ENCODE measurements around the gene RUNX3.

RUNX3 gene

DNA sequence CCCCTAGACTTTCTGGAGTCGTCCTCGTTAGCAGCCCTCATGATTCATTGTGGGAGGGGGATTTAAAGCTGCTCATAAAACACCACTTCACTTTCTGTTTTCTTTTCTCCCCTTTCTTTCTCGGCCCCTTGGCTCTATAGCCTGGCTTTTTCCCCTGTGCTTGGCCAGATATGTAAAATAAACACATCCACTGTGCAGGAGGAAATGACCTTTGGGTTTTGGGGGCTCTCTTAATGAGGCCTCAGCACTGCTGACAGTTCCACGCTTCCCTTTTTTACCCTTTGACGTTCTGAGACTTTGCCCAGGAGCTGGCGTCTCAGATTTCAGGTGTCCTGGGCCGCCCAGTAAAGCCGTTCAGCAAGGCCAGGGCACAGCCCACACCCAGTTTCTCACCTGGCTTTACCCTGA, 65.7 kb downstream of the RUNX3 start:
- Histone ChIP-seq H3F3A (ENCODE audit: low read depth) (no peaks in the 10 kb centered on the region), H3K9me3 (ENCODE audit: insufficient read depth, low read depth, low read length) (no peaks in the 10 kb centered on the region), H3K4me1 (ENCODE audit: insufficient read depth, low read length, poor library complexity, severe bottlenecking) (no peaks in the 10 kb centered on the region), H3K4me2 (ENCODE audit: low read depth, low read length, poor library complexity, severe bottlenecking) (no peak overlapping the region), H3K4me3 (ENCODE audit: low read length, poor library complexity, severe bottlenecking) (no peak overlapping the region), H4K20me1 (ENCODE audit: insufficient read depth, low read length, poor library complexity, severe bottlenecking) (no peaks in the 10 kb centered on the region), H3K9me2 (replicated peaks; ENCODE audit: low read depth, low read length) (no peaks in the 10 kb centered on the region), H3K27me3 (ENCODE audit: insufficient read depth, low read length, poor library complexity, severe bottlenecking) (no peaks in the 10 kb centered on the region), H3K9ac (ENCODE audit: low read depth, low read length, poor library complexity, severe bottlenecking) (no peak overlapping the region), H3K36me3 (ENCODE audit: insufficient read depth, low read length) (no peaks in the 10 kb centered on the region), H2AFZ (ENCODE audit: low read length) (no peak overlapping the region), H3K79me2 (ENCODE audit: insufficient read depth, low read length) (no peaks in the 10 kb centered on the region)
- TF ChIP-seq, protein P1, sequence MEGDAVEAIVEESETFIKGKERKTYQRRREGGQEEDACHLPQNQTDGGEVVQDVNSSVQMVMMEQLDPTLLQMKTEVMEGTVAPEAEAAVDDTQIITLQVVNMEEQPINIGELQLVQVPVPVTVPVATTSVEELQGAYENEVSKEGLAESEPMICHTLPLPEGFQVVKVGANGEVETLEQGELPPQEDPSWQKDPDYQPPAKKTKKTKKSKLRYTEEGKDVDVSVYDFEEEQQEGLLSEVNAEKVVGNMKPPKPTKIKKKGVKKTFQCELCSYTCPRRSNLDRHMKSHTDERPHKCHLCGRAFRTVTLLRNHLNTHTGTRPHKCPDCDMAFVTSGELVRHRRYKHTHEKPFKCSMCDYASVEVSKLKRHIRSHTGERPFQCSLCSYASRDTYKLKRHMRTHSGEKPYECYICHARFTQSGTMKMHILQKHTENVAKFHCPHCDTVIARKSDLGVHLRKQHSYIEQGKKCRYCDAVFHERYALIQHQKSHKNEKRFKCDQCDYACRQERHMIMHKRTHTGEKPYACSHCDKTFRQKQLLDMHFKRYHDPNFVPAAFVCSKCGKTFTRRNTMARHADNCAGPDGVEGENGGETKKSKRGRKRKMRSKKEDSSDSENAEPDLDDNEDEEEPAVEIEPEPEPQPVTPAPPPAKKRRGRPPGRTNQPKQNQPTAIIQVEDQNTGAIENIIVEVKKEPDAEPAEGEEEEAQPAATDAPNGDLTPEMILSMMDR (conservative IDR thresholded peaks at IDR 0.05; ENCODE audit: low read length), result no peak
- no peak for TF ChIP-seq EZH2phosphoT487 (IDR thresholded peaks at IDR 0.05; ENCODE audit: borderline replicate concordance)

DNA sequence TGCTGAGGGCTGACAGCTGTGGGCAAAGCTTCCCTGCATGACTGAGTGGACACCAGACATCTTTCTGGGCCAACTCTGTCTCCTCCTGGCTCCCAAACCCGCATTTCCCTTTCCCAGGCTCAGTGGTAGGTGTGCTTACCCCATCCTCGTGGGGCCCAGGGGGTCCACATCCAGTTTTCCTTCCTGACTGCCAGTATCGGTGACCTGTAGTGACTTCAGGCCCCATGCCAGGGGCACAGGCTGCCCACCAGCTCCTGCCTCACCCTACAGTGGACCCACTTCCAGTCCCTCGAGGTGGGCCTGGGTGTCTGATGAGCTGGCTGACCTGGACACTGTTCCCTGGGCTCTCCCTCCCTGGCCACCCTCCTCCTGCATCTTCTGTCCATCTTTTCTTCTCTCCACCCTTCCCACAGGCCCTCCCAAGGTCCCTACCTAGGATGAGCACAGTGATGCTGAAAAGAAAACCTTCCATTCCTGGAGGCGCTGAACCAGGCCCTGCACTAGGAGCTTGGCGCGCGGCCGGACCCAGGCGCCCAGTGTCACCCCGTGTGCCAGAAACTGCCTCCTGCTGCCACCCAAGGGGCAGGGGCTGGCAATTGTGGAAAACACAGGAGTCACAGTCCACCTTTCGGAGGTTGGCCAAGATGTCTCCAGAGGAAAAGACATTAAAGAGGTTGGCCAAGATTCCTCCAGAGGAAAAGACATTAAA, 67.1 kb downstream of the RUNX3 start:
- H3K4me2 ChIP-seq (ENCODE audit: low read depth, low read length, poor library complexity, severe bottlenecking), result no peak overlapping the region
- no peaks in the 10 kb centered on the region for H3K27me3 ChIP-seq (ENCODE audit: insufficient read depth, low read length, poor library complexity, severe bottlenecking)
- no peak overlapping the region for H3K4me3 ChIP-seq (ENCODE audit: low read length, poor library complexity, severe bottlenecking)
- TF ChIP-seq EZH2phosphoT487 (IDR thresholded peaks at IDR 0.05; ENCODE audit: borderline replicate concordance), result no peak
- TF ChIP-seq, protein P1 (conservative IDR thresholded peaks at IDR 0.05; ENCODE audit: low read length), result no peak
- no peaks in the 10 kb centered on the region for H3K4me1 ChIP-seq (ENCODE audit: insufficient read depth, low read length, poor library complexity, severe bottlenecking)
- no peaks in the 10 kb centered on the region for H3K9me2 ChIP-seq (replicated peaks; ENCODE audit: low read depth, low read length)
- H3K9me3 ChIP-seq (ENCODE audit: insufficient read depth, low read depth, low read length), result no peaks in the 10 kb centered on the region
- H3F3A ChIP-seq (ENCODE audit: low read depth), result no peaks in the 10 kb centered on the region
- H3K79me2 ChIP-seq (ENCODE audit: insufficient read depth, low read length), result no peaks in the 10 kb centered on the region
- no peaks in the 10 kb centered on the region for H3K36me3 ChIP-seq (ENCODE audit: insufficient read depth, low read length)
- no peaks in the 10 kb centered on the region for H4K20me1 ChIP-seq (ENCODE audit: insufficient read depth, low read length, poor library complexity, severe bottlenecking)
- no peak overlapping the region for H3K9ac ChIP-seq (ENCODE audit: low read depth, low read length, poor library complexity, severe bottlenecking)
- no peak overlapping the region for H2AFZ ChIP-seq (ENCODE audit: low read length)

DNA sequence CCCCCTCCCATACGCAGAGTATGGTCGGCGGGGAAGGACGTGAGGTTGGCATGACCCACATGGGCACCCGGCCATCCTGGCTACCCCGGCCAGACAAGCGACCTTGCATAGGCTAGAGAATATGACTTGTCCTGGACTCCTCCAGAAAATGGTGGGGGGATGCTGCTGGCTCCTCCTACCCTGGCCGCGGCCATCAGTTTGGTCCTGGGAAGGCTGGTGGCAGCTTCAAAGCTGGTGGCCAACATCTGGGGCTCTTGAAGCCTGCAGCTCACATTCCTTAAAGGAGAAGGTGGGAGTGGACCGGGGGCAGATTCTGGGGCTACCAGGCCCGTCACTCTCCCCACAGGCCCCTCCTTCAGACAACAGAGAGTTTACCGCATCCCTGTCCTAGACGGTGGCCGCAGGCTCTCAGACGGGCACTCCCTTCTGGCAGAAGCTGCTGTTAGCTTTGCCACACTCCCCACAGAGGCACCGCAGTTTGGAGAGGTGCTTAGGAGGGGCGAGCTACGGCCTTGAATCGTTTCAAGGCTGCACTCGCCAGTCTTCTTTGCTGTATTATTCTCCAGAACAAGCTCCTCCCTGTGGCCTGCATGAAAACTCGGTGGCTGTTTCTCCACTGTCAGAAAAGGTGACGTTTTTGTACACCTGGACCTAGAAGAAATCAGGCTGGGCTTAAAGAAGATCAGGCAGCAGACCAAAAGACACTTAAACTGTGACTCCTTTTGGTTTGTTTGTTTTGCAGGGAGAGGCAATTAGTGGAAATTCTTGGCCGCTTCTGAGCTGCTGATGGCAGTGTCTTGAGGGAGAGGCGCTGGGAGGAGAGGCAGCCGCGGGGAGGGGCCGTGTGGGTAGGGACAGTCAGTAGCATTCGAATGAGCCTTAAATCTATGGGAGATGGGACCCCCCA, 68.0 kb downstream of the RUNX3 start:
- Histone ChIP-seq H3K9me2 (replicated peaks; ENCODE audit: low read depth, low read length) (no peaks in the 10 kb centered on the region), H4K20me1 (ENCODE audit: insufficient read depth, low read length, poor library complexity, severe bottlenecking) (no peaks in the 10 kb centered on the region), H3K36me3 (ENCODE audit: insufficient read depth, low read length) (no peaks in the 10 kb centered on the region), H3K79me2 (ENCODE audit: insufficient read depth, low read length) (no peaks in the 10 kb centered on the region), H2AFZ (ENCODE audit: low read length) (no peak overlapping the region), H3F3A (ENCODE audit: low read depth) (no peaks in the 10 kb centered on the region), H3K4me3 (ENCODE audit: low read length, poor library complexity, severe bottlenecking) (no peak overlapping the region), H3K9me3 (ENCODE audit: insufficient read depth, low read depth, low read length) (no peaks in the 10 kb centered on the region), H3K9ac (ENCODE audit: low read depth, low read length, poor library complexity, severe bottlenecking) (no peak overlapping the region), H3K27me3 (ENCODE audit: insufficient read depth, low read length, poor library complexity, severe bottlenecking) (no peaks in the 10 kb centered on the region), H3K4me2 (ENCODE audit: low read depth, low read length, poor library complexity, severe bottlenecking) (no peak overlapping the region), H3K4me1 (ENCODE audit: insufficient read depth, low read length, poor library complexity, severe bottlenecking) (no peaks in the 10 kb centered on the region)
- TF ChIP-seq, protein P1 (conservative IDR thresholded peaks at IDR 0.05; ENCODE audit: low read length), result no peak
- TF ChIP-seq EZH2phosphoT487 (IDR thresholded peaks at IDR 0.05; ENCODE audit: borderline replicate concordance), result no peak
